Esophagus squamous epithelium (tissue), 5 donors: ENCODE measurements around the gene TRPC4. TPM values are rescaled to one million over a fixed set of nuclear protein-coding genes. Genes with fewer than 3 reads are reported as not detected.

Experiments
- DNase-seq: peaks from one replicate; lab custom pipeline; 2025; lab: John Stamatoyannopoulos, UW
- H3K27ac ChIP-seq, 4 donors: fragments of 200-600 bp; sonication (generic); one replicate each; pipeline ENCODE4 v1.5.1; 2016 to 2019; ENCODE audit warnings: mild to moderate bottlenecking in 1 of 4
- H3K27me3 ChIP-seq, 4 donors: fragments of 200-600 bp; sonication (generic); 1 replicate in 3 of 4; 2 replicates in 1 of 4; pipeline versions ENCODE4 v1.5.1 to v1.6.0; 2017 to 2021; ENCODE audit warnings: antibody characterized with exemption in 1 of 4
- H3K36me3 ChIP-seq, 3 donors: fragments of 200-600 bp; sonication (generic); one replicate each; pipeline ENCODE4 v1.5.1; 2016 to 2019
- H3K4me1 ChIP-seq, 3 donors: fragments of 200-600 bp; sonication (generic); one replicate each; pipeline ENCODE4 v1.5.1; 2017 to 2019
- H3K4me3 ChIP-seq, 4 donors: fragments of 200-600 bp; sonication (generic); 1 replicate in 3 of 4; 2 replicates in 1 of 4; pipeline ENCODE4 v1.5.1; 2016 to 2019; ENCODE audit warnings: mild to moderate bottlenecking in 2 of 4, moderate library complexity in 1 of 4
- H3K9me3 ChIP-seq, 3 donors: fragments of 200-600 bp; sonication (generic); one replicate each; pipeline ENCODE4 v1.5.1; 2016 to 2019
- POLR2A ChIP-seq, 4 donors: fragments of 450-650 bp; IDR thresholded peaks; one replicate each; pipeline ENCODE4 v1.6.1; 2017; ENCODE audit warnings: antibody characterized with exemption in 4 of 4, mild to moderate bottlenecking in 4 of 4, moderate library complexity in 3 of 4
- WGBS, 2 donors: methylation state at CpG; one replicate each; pipeline ENCODE4 v1.1.5; 2018; 5-methylcytosine and 5-hydroxymethylcytosine counted together
- intact Hi-C: fragments of 100-400 bp; cut with DNase I; formaldehyde crosslinking; loops from one replicate; pipeline ENCODE4 v1.15.0; 2022
- total RNA-seq, 4 donors: library from RNA; depleted of rRNA; stranded (reverse); fragments of >200 nt; gene quantifications; one replicate each; pipeline ENCODE4 v1.1.0, GENCODE V29; 2016
- TF ChIP-seq, protein P1 (sequence below), 6 experiments: fragments of 450-650 bp in 4 of 6; fragments of 200-600 bp in 2 of 6; sonication (generic) in 2 of 6; IDR thresholded peaks; one replicate each; pipeline ENCODE4 v1.5.1; 2016 to 2019; ENCODE audit warnings: antibody characterized with exemption in 6 of 6, mild to moderate bottlenecking in 4 of 6, moderate library complexity in 4 of 6
- donor health status: DM: yes; HTN: yes; CAD: no.

TRPC4 gene
- total RNA-seq: under 1 TPM in 3 of 4 donors, not detected in 1; 0.09 to 0.19 (median 0.13) TPM

GRCh38 chr13:37869756-37870488 lies at the start of gene TRPC4:
TRPC4 (minus strand) TSS chr13:37869772; CDS start chr13:37783333, 86,439 bp downstream.
- H3K36me3 ChIP-seq: no peaks in the 10 kb centered on the region
- peak within 1 kb of the TSS in 2 of 4 donors; percentile 11 to 37 for H3K27ac ChIP-seq
- no peak for DNase-seq
- TF ChIP-seq, protein P1, sequence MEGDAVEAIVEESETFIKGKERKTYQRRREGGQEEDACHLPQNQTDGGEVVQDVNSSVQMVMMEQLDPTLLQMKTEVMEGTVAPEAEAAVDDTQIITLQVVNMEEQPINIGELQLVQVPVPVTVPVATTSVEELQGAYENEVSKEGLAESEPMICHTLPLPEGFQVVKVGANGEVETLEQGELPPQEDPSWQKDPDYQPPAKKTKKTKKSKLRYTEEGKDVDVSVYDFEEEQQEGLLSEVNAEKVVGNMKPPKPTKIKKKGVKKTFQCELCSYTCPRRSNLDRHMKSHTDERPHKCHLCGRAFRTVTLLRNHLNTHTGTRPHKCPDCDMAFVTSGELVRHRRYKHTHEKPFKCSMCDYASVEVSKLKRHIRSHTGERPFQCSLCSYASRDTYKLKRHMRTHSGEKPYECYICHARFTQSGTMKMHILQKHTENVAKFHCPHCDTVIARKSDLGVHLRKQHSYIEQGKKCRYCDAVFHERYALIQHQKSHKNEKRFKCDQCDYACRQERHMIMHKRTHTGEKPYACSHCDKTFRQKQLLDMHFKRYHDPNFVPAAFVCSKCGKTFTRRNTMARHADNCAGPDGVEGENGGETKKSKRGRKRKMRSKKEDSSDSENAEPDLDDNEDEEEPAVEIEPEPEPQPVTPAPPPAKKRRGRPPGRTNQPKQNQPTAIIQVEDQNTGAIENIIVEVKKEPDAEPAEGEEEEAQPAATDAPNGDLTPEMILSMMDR (IDR thresholded peaks at IDR 0.05): peak in 2 of 6 experiments; percentile 6 to 36
- TF ChIP-seq POLR2A (IDR thresholded peaks at IDR 0.05): no peak
- H3K4me3 ChIP-seq: peak within 1 kb of the TSS; percentile 1 to 62 (median 38)
- H3K4me1 ChIP-seq: peaks cover 6 to 15% (median 10%) of the 10 kb centered on the region in 3 donors
- 10 to 15% methylated on average over 2 to 4 of the region's 43 CpGs for WGBS, 2 donors
- intact Hi-C loops: no loop called here
- peaks cover 0 to 33% (median 6%) of the 10 kb centered on the region in 4 donors for H3K27me3 ChIP-seq
- no peaks in the 10 kb centered on the region for H3K9me3 ChIP-seq

- intact Hi-C loops: no loop called here
- Histone ChIP-seq H3K4me1 (no peaks in the 10 kb centered on the region), H3K4me3 (no peak overlapping the region), H3K27ac (no peak overlapping the region), H3K36me3 (no peaks in the 10 kb centered on the region), H3K9me3 (no peaks in the 10 kb centered on the region), H3K27me3 (no peaks in the 10 kb centered on the region)
- 28 to 50% methylated on average over 4 of the region's 4 CpGs for WGBS, 2 donors
- TF ChIP-seq, protein P1 (IDR thresholded peaks at IDR 0.05): no peak
- no peak for DNase-seq
Observed at GRCh38 chr13:37918751-37919150, 49.2 kb upstream of the TRPC4 start.

DNA sequence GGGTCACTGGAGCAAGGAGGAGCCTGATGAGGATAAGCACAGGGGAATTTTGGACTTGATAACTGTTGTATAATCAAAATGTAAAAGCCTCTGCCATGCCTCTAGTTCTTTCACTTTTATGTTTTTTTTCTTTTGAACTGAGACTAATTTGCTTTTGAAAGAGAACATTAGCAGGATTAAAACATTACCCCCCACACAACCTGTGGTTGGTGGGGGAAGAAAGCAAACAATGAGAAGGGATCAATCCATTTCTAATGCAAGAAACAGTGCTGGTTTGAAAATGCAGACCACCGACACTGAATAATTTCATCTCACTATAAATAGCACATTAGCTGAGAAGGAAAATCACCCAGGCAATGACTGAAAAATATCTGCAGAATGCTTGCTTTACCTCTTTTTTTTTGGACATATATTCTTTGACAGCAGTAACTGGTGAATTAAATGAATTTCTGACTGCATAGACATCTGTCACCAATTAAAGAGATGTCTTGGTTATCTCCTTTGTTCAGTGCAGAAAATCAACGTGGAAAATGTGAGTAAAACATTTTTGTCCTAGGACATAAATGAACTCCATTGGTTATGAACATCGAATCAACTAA lies 48.6 kb upstream of the TRPC4 start:
- H3K27ac ChIP-seq: no peak overlapping the region
- WGBS, 2 donors: 42 to 50% methylated on average over 3 of the region's 3 CpGs
- no peak overlapping the region for H3K4me3 ChIP-seq
- no peaks in the 10 kb centered on the region for H3K27me3 ChIP-seq
- H3K9me3 ChIP-seq: no peaks in the 10 kb centered on the region
- no peak for DNase-seq
- TF ChIP-seq, protein P1 (IDR thresholded peaks at IDR 0.05): no peak
- TF ChIP-seq POLR2A (IDR thresholded peaks at IDR 0.05): no peak
- intact Hi-C loops: no loop called here
- H3K4me1 ChIP-seq: no peaks in the 10 kb centered on the region
- no peaks in the 10 kb centered on the region for H3K36me3 ChIP-seq

GRCh38 chr13:37914781-37915391 lies 45.3 kb upstream of the TRPC4 start:
- H3K9me3 ChIP-seq: no peaks in the 10 kb centered on the region
- H3K36me3 ChIP-seq: no peaks in the 10 kb centered on the region
- WGBS, 2 donors: 24 to 30% methylated on average over 2 of the region's 2 CpGs
- no peak overlapping the region for H3K27ac ChIP-seq
- no peak overlapping the region for H3K4me3 ChIP-seq
- intact Hi-C loops: no loop called here
- DNase-seq: no peak
- H3K27me3 ChIP-seq: no peaks in the 10 kb centered on the region
- TF ChIP-seq, protein P1 (IDR thresholded peaks at IDR 0.05): no peak
- TF ChIP-seq POLR2A (IDR thresholded peaks at IDR 0.05): no peak
- no peaks in the 10 kb centered on the region for H3K4me1 ChIP-seq

- Histone ChIP-seq H3K4me3 (no peak overlapping the region), H3K9me3 (no peaks in the 10 kb centered on the region), H3K27ac (no peak overlapping the region), H3K4me1 (no peaks in the 10 kb centered on the region), H3K36me3 (no peaks in the 10 kb centered on the region), H3K27me3 (no peaks in the 10 kb centered on the region)
- no peak for DNase-seq
- intact Hi-C loops: no loop called here
- 29% methylated on average over 1 of the region's 1 CpG for WGBS, 2 donors
- TF ChIP-seq, protein P1 (IDR thresholded peaks at IDR 0.05): no peak
- no peak for TF ChIP-seq POLR2A (IDR thresholded peaks at IDR 0.05)
Observed at GRCh38 chr13:37910790-37911189, 41.2 kb upstream of the TRPC4 start.
